H1 (cell line): ENCODE measurements around the gene TM9SF3. TPM values are rescaled to one million over a fixed set of nuclear protein-coding genes. Genes with fewer than 3 reads are reported as not detected.

Experiments
- CTCF ChIA-PET: fragments of 300-600 bp; sonication (Branson Sonifier 250); formaldehyde crosslinking; loops from one replicate; lab custom pipeline; 2021; ENCODE audit not compliant: partially characterized antibody; lab: Charles Lee
- POLR2A ChIA-PET: fragments of 300-600 bp; sonication (Branson Sonifier 250); formaldehyde crosslinking; loops from one replicate; lab custom pipeline; 2021; ENCODE audit warnings: inconsistent platforms; ENCODE audit not compliant: partially characterized antibody; lab: Charles Lee
- DNase-seq, 2 experiments: peaks; one replicate each; pipeline versions ENCODE4 v3.0.0 to v3.0.0-alpha.2; 2010 to 2022; ENCODE audit warnings: low spot score in 2 of 2, low read depth in 1 of 2, mixed read lengths in 1 of 2
- FAIRE-seq: peaks from 2 replicates; lab custom pipeline; 2011; peaks lifted over from hg19 to GRCh38; lab: Jason Lieb, UNC
- H2AFZ ChIP-seq: 2 replicates; pipeline ENCODE4 v1.8.1; 2012; ENCODE audit warnings: low read length, inconsistent platforms
- H2AK5ac ChIP-seq: 2 replicates; pipeline ENCODE4 v1.6.1; 2013; ENCODE audit warnings: low read depth, low read length
- H2BK120ac ChIP-seq: replicated peaks from 2 replicates; pipeline ENCODE3; 2013; ENCODE audit warnings: low read depth, low read length, inconsistent platforms
- H2BK12ac ChIP-seq: 2 replicates; pipeline ENCODE4 v1.6.1; 2013; ENCODE audit warnings: low read depth, low read length
- H2BK15ac ChIP-seq: 2 replicates; pipeline ENCODE4 v1.6.1; 2013; ENCODE audit warnings: low read length
- H2BK20ac ChIP-seq: 2 replicates; pipeline ENCODE4 v1.6.1; 2013; ENCODE audit warnings: low read length
- H2BK5ac ChIP-seq: 2 replicates; pipeline ENCODE4 v1.6.1; 2013; ENCODE audit warnings: low read depth, low read length
- H3K14ac ChIP-seq: 2 replicates; pipeline ENCODE4 v1.6.1; 2013; ENCODE audit warnings: inconsistent platforms; ENCODE audit not compliant: insufficient read length
- H3K18ac ChIP-seq: 2 replicates; pipeline ENCODE4 v1.6.1; 2013; ENCODE audit warnings: low read length; ENCODE audit errors: extremely low read depth
- H3K23ac ChIP-seq: 2 replicates; pipeline ENCODE4 v1.6.1; 2013; ENCODE audit warnings: inconsistent platforms; ENCODE audit not compliant: insufficient read length
- H3K23me2 ChIP-seq: 2 replicates; pipeline ENCODE4 v1.6.1; 2013; ENCODE audit warnings: low read depth, low read length
- H3K27ac ChIP-seq: 2 replicates; pipeline ENCODE4 v1.6.1; 2011; ENCODE audit warnings: low read depth, low read length, inconsistent platforms
- H3K27me3 ChIP-seq, 4 experiments: replicated peaks in 1 of 4; 1 replicate in 1 of 4; 2 replicates in 3 of 4; pipeline versions ENCODE4 v1.6.1 to v1.8.1; 2011 to 2013; ENCODE audit warnings: low read length in 3 of 4, mild to moderate bottlenecking in 3 of 4, inconsistent platforms in 2 of 4, mixed read lengths in 2 of 4, moderate library complexity in 1 of 4; ENCODE audit not compliant: control insufficient read depth in 3 of 4, insufficient read depth in 3 of 4; ENCODE audit errors: extremely low read depth in 1 of 4
- H3K36me3 ChIP-seq, 4 experiments: 2 replicates each; pipeline versions ENCODE4 v1.6.1 to v1.8.1; 2011 to 2013; ENCODE audit warnings: mild to moderate bottlenecking in 4 of 4, low read length in 3 of 4, moderate library complexity in 2 of 4, control low read depth in 1 of 4, inconsistent platforms in 1 of 4; ENCODE audit not compliant: insufficient read depth in 4 of 4, control insufficient read depth in 2 of 4
- H3K4ac ChIP-seq: replicated peaks from 2 replicates; pipeline ENCODE3; 2013; ENCODE audit warnings: low read length, low read depth, mixed read lengths, inconsistent platforms; ENCODE audit not compliant: insufficient read length
- H3K4me1 ChIP-seq, 4 experiments: replicated peaks in 1 of 4; 1 replicate in 1 of 4; 2 replicates in 3 of 4; pipeline versions ENCODE4 v1.6.1 to v1.8.1; 2011 to 2013; ENCODE audit warnings: low read length in 3 of 4, inconsistent platforms in 2 of 4, mixed read lengths in 1 of 4; ENCODE audit not compliant: insufficient read depth in 4 of 4, control insufficient read depth in 3 of 4
- H3K4me2 ChIP-seq, 2 experiments: 2 replicates each; pipeline versions ENCODE4 v1.6.1 to v1.8.1; 2011 to 2013; ENCODE audit warnings: low read depth in 2 of 2, low read length in 2 of 2, control low read depth in 1 of 2, inconsistent platforms in 1 of 2, mild to moderate bottlenecking in 1 of 2; ENCODE audit not compliant: insufficient read depth in 1 of 2
- H3K4me3 ChIP-seq, 4 experiments: fragments of 200-600, 300-600 bp in 1 of 4; sonication (generic), shearing (Covaris generic), sonication (Bioruptor Twin) in 1 of 4; 2 replicates each; pipeline versions ENCODE4 v1.5.1 to v1.8.1; 2011 to 2016; ENCODE audit warnings: low read length in 4 of 4, low read depth in 3 of 4, control low read depth in 2 of 4, inconsistent platforms in 2 of 4, mild to moderate bottlenecking in 2 of 4, mixed read lengths in 1 of 4, moderate library complexity in 1 of 4; ENCODE audit not compliant: insufficient read depth in 2 of 4; ENCODE audit errors: extremely low read depth in 1 of 4
- H3K56ac ChIP-seq: replicated peaks from 2 replicates; pipeline ENCODE3; 2013; ENCODE audit warnings: low read depth, mild to moderate bottlenecking, mixed read lengths, low read length, inconsistent platforms; ENCODE audit not compliant: insufficient read length
- H3K79me1 ChIP-seq: 2 replicates; pipeline ENCODE4 v1.6.1; 2013; ENCODE audit warnings: low read depth, low read length, control low read depth
- H3K79me2 ChIP-seq, 2 experiments: 2 replicates each; pipeline versions ENCODE4 v1.6.1 to v1.8.1; 2012 to 2013; ENCODE audit warnings: low read length in 2 of 2, mild to moderate bottlenecking in 2 of 2, inconsistent platforms in 1 of 2; ENCODE audit not compliant: insufficient read depth in 2 of 2, control insufficient read depth in 1 of 2
- H3K9ac ChIP-seq, 4 experiments: replicated peaks in 1 of 4; 1 replicate in 1 of 4; 2 replicates in 3 of 4; pipeline versions ENCODE4 v1.6.1 to v1.8.1; 2011 to 2013; ENCODE audit warnings: low read depth in 3 of 4, low read length in 3 of 4, control low read depth in 2 of 4, mild to moderate bottlenecking in 2 of 4, moderate library complexity in 2 of 4, inconsistent platforms in 1 of 4; ENCODE audit errors: extremely low read depth in 1 of 4
- H3K9me3 ChIP-seq, 2 experiments: 2 replicates each; pipeline versions ENCODE4 v1.6.1 to v1.8.1; 2012 to 2013; ENCODE audit warnings: mild to moderate bottlenecking in 2 of 2, moderate library complexity in 2 of 2, control low read depth in 1 of 2, inconsistent platforms in 1 of 2, low read depth in 1 of 2, low read length in 1 of 2, mixed read lengths in 1 of 2; ENCODE audit not compliant: insufficient read depth in 2 of 2
- H4K20me1 ChIP-seq, 2 experiments: replicated peaks in 1 of 2; 2 replicates each; pipeline versions ENCODE3 to v1.8.1; 2011 to 2013; ENCODE audit warnings: inconsistent platforms in 2 of 2, low read length in 2 of 2, mild to moderate bottlenecking in 1 of 2; ENCODE audit not compliant: insufficient read depth in 2 of 2, control insufficient read depth in 1 of 2
- H4K5ac ChIP-seq: 2 replicates; pipeline ENCODE4 v1.6.1; 2013; ENCODE audit warnings: low read length, low read depth, mixed read lengths, inconsistent platforms; ENCODE audit not compliant: insufficient read length
- H4K8ac ChIP-seq: 2 replicates; pipeline ENCODE4 v1.8.0; 2013; ENCODE audit warnings: mild to moderate bottlenecking, moderate library complexity, low read length, inconsistent platforms; ENCODE audit not compliant: insufficient read depth; ENCODE audit errors: extremely low read depth
- H4K91ac ChIP-seq: replicated peaks from 2 replicates; pipeline ENCODE3; 2013; ENCODE audit warnings: low read length, mixed read lengths, inconsistent platforms; ENCODE audit not compliant: insufficient read length
- ASH2L ChIP-seq: fragments of 200-600, 300-600 bp; sonication (generic); IDR thresholded peaks from one replicate; pipeline ENCODE4 v1.7.1; 2017; ENCODE audit warnings: low read length
- CBX5 ChIP-seq: fragments of 300-800, 300-1000 bp; sonication (generic); IDR thresholded peaks from 2 replicates; pipeline ENCODE4 v1.7.1; 2016; ENCODE audit warnings: antibody characterized with exemption, low read length, low read depth
- CBX8 ChIP-seq: fragments of 300-800, 300-1000 bp; sonication (generic); IDR thresholded peaks from 2 replicates; pipeline ENCODE4 v1.7.1; 2016; ENCODE audit warnings: low read depth, low read length, borderline replicate concordance
- CEBPB ChIP-seq: IDR thresholded peaks from 2 replicates; pipeline ENCODE4 v1.6.1; 2012; ENCODE audit warnings: low read depth, low read length
- JUN ChIP-seq: IDR thresholded peaks from 2 replicates; pipeline ENCODE4 v1.6.1; 2011; ENCODE audit warnings: low read depth, mild to moderate bottlenecking, improper control_type of control experiment, low read length
- NRF1 ChIP-seq: IDR thresholded peaks from 2 replicates; pipeline ENCODE4 v1.6.1; 2011; ENCODE audit warnings: mild to moderate bottlenecking, low read depth, low read length, improper control_type of control experiment
- SIRT6 ChIP-seq: IDR thresholded peaks from one replicate; pipeline ENCODE4 v1.7.1; 2012; ENCODE audit warnings: low read length, inconsistent platforms
- TAF1 ChIP-seq: IDR thresholded peaks from 2 replicates; pipeline ENCODE4 v1.6.1; 2011; ENCODE audit warnings: mild to moderate bottlenecking, low read depth, low read length
- TCF12 ChIP-seq: IDR thresholded peaks from 2 replicates; pipeline ENCODE4 v1.6.1; 2011; ENCODE audit warnings: low read depth, mild to moderate bottlenecking, low read length
- TEAD4 ChIP-seq: IDR thresholded peaks from 2 replicates; pipeline ENCODE4 v1.6.1; 2012; ENCODE audit warnings: low read depth, low read length, inconsistent platforms, mixed read lengths
- WGBS, 2 experiments: shearing (Covaris generic) in 1 of 2; methylation state at CpG; one replicate each; pipeline versions ENCODE4 v1.1.6 to v1.1.7; 2013 to 2015; ENCODE audit warnings: low lambda C conversion rate in 2 of 2, mixed read lengths in 2 of 2, inconsistent platforms in 1 of 2, low coverage in 1 of 2, missing lambda C conversion rate in 1 of 2; ENCODE audit not compliant: insufficient replicate concordance in 2 of 2, insufficient coverage in 1 of 2, insufficient read length in 1 of 2; ENCODE audit errors: extremely low coverage in 1 of 2, missing lambda C conversion rate in 1 of 2; 5-methylcytosine and 5-hydroxymethylcytosine counted together
- polyA plus RNA-seq, 7 experiments: library from polyadenylated mRNA; depleted of rRNA in 3 of 7; stranded (reverse) in 5 of 7; unstranded in 2 of 7; fragments of >200 nt in 5 of 7; fragments of 200-250 nt in 2 of 7; gene quantifications; 1 replicate in 5 of 7; 2 replicates in 1 of 7; 4 replicates in 1 of 7; pipeline versions ENCODE4 v1.2.1 to v1.2.3, GENCODE V29; 2011 to 2013; ENCODE audit warnings: missing spikeins in 2 of 7, mixed read lengths in 2 of 7
- total RNA-seq: library from RNA; stranded (reverse); fragmentation: NEBNext Ultra II Directional; extraction: Animal tissue kit (Norgen Biotek cat#: 25700); gene quantifications from 2 replicates; pipeline ENCODE4 v1.2.1, GENCODE V29; 2021
- TF ChIP-seq, protein P1 (sequence below), 3 experiments: IDR thresholded peaks; 1 replicate in 2 of 3; 2 replicates in 1 of 3; pipeline versions ENCODE4 v1.5.1 to v1.6.1; 2011; ENCODE audit warnings: low read length in 3 of 3, mild to moderate bottlenecking in 3 of 3, inconsistent platforms in 2 of 3, low read depth in 1 of 3, moderate library complexity in 1 of 3; ENCODE audit not compliant: insufficient read depth in 1 of 3; ENCODE audit errors: control extremely low read depth in 1 of 3

Gene TM9SF3
- total and polyA plus RNA-seq, 2 of the 8 experiments (the other 6 are each of a cell fraction or from before 2014, with no cell fraction given), result 123 to 127 TPM

DNA sequence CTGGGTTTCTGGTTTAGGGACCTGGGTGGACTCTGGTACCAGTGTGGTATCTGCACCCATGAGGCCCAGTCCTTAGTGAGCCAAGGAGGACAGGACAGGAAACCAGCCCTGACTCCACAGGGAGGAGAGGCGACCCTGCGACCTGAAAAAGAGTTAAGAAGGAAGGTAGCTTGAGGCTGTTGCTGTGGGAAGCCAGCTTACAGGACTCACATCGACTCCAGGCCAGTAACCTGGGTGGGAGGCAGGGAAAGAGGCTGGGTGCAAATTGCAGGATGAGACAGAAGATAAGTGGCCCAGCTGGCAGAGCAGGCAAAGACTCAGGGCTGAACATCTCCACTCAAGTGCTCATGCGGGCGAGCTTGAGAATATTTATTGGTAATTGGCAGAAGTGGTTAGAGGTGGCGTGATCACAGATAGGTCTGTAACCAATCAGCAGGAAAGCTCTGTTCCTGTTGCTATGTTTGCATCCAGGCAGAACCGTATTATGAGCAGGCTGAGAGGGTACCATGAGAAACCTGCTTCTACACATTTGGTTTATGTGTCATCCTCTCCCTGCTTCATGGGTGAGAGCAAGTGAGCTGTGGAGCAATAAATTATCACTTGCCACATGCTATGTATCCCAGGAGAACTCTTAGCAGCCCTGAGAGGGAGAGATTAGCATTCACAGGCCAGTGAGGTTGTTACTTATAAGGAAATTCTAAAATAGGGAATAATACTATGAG, 84.1 kb downstream of the TM9SF3 start:
- H3K36me3 ChIP-seq, result no peaks in the 10 kb centered on the region; a peak in 1 of 8 replicates
- no peak overlapping the region for H4K5ac ChIP-seq
- no peak overlapping the region for H3K4me2 ChIP-seq
- H3K23ac ChIP-seq, result no peak overlapping the region
- 92% methylated on average over 7 of the region's 7 CpGs; no CpG with 5 or more reads in 1 of the 2 experiments for WGBS, 2 experiments
- no peak overlapping the region for H3K9ac ChIP-seq
- no peak overlapping the region for H3K56ac ChIP-seq
- no peaks in the 10 kb centered on the region for H3K23me2 ChIP-seq
- no peak overlapping the region for H2BK5ac ChIP-seq
- FAIRE-seq (no peak), DNase-seq (no peak)
- H4K20me1 ChIP-seq, result peaks cover 0 to 2% of the 10 kb centered on the region in 2 experiments
- H3K4ac ChIP-seq, result no peak overlapping the region
- H3K9me3 ChIP-seq, result no peaks in the 10 kb centered on the region
- H2BK120ac ChIP-seq, result no peak overlapping the region
- H3K4me3 ChIP-seq, result no peak overlapping the region
- H3K79me1 ChIP-seq, result peaks cover 4% of the 10 kb centered on the region; the same call in 1 of the 2 replicates
- ChIA-PET POLR2A (interaction anchor here (1.0 kb wide), 1 partner anchor 10 kb away, joined by 4 read pairs; the partner anchor contains the start of gene TLL2), CTCF (interaction anchor here (1.0 to 5.8 kb wide), 8 partner anchors 7 to 128 kb away, joined by 3 to 35 read pairs (median 9); partner anchors contain the start of gene TLL2)
- no peak overlapping the region for H2BK20ac ChIP-seq
- H2BK15ac ChIP-seq, result no peak overlapping the region
- H2AK5ac ChIP-seq, result no peak overlapping the region
- H2BK12ac ChIP-seq, result no peak overlapping the region
- no peak overlapping the region for H4K91ac ChIP-seq
- no peak overlapping the region for H3K18ac ChIP-seq
- H2AFZ ChIP-seq, result no peak overlapping the region
- H3K27ac ChIP-seq, result no peak overlapping the region
- no peaks in the 10 kb centered on the region; a peak in 2 of 7 replicates for H3K27me3 ChIP-seq
- H3K79me2 ChIP-seq, result no peaks in the 10 kb centered on the region
- H3K4me1 ChIP-seq, result 0 out of 7 replicates have a peak, but pooled peaks cover 0 to 3% (median 0%) of the 10 kb centered on the region in 4 experiments
- no peak overlapping the region for H3K14ac ChIP-seq
- no peak overlapping the region for H4K8ac ChIP-seq
- no peak for TF ChIP-seq ASH2L
- no peak for TF ChIP-seq TAF1
- TF ChIP-seq CBX8, result no peak
- no peak for TF ChIP-seq CEBPB
- no peak for TF ChIP-seq NRF1
- no peak for TF ChIP-seq TCF12
- no peak for TF ChIP-seq SIRT6
- no peak for TF ChIP-seq TEAD4
- TF ChIP-seq, protein P1, sequence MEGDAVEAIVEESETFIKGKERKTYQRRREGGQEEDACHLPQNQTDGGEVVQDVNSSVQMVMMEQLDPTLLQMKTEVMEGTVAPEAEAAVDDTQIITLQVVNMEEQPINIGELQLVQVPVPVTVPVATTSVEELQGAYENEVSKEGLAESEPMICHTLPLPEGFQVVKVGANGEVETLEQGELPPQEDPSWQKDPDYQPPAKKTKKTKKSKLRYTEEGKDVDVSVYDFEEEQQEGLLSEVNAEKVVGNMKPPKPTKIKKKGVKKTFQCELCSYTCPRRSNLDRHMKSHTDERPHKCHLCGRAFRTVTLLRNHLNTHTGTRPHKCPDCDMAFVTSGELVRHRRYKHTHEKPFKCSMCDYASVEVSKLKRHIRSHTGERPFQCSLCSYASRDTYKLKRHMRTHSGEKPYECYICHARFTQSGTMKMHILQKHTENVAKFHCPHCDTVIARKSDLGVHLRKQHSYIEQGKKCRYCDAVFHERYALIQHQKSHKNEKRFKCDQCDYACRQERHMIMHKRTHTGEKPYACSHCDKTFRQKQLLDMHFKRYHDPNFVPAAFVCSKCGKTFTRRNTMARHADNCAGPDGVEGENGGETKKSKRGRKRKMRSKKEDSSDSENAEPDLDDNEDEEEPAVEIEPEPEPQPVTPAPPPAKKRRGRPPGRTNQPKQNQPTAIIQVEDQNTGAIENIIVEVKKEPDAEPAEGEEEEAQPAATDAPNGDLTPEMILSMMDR (IDR thresholded peaks at IDR 0.05; ENCODE audit: control extremely low read depth in 1 of 3, insufficient read depth in 1 of 3, low read depth in 1 of 3, low read length in 3 of 3), result no peak
- no peak for TF ChIP-seq CBX5
- no peak for TF ChIP-seq JUN
